Right atrium auricular region (tissue), 2 donors: Measurements from ENCODE around the gene PLA2G10. TPM values are rescaled to one million over a fixed set of nuclear protein-coding genes. Genes with fewer than 3 reads are reported as not detected.
"Not testable (repeated sequence)": the region's sequence is repeated elsewhere in the genome, so short reads cannot be mapped to it uniquely, and the experiment has no call there.

ENCODE experiments used
- DNase-seq: peaks from one replicate; pipeline ENCODE4 v3.0.0-alpha.2; 2019; ENCODE audit warnings: low spot score
- H3K27ac ChIP-seq, 2 donors: fragments of 200-600 bp; sonication (generic); 1 replicate in 1 of 2; 2 replicates in 1 of 2; pipeline ENCODE4 v1.5.1; 2016 to 2019
- H3K27me3 ChIP-seq, 2 donors: fragments of 200-600 bp; sonication (generic); one replicate each; pipeline versions ENCODE4 v1.5.1 to v1.6.0; 2017 to 2019
- H3K36me3 ChIP-seq: fragments of 200-600 bp; sonication (generic); one replicate; pipeline ENCODE4 v1.5.1; 2016
- H3K4me1 ChIP-seq, 2 donors: fragments of 200-600 bp; sonication (generic); one replicate each; pipeline versions ENCODE4 v1.5.1 to v1.6.0; 2017 to 2019
- H3K4me3 ChIP-seq, 2 donors: fragments of 200-600 bp; sonication (generic); 1 replicate in 1 of 2; 2 replicates in 1 of 2; pipeline ENCODE4 v1.5.1; 2017 to 2019; ENCODE audit warnings: mild to moderate bottlenecking in 1 of 2, moderate library complexity in 1 of 2
- H3K9me3 ChIP-seq, 2 donors: fragments of 200-600 bp; sonication (generic); one replicate each; pipeline ENCODE4 v1.5.1; 2019
- CTCF ChIP-seq, 2 donors: fragments of 200-600 bp; sonication (generic); IDR thresholded peaks; one replicate each; pipeline ENCODE4 v1.5.1; 2019; ENCODE audit warnings: antibody characterized with exemption in 2 of 2
- total RNA-seq, 2 donors: library from RNA; depleted of rRNA; stranded (reverse); fragments of >200 nt; gene quantifications; one replicate each; pipeline ENCODE4 v1.1.0, GENCODE V29; 2016

The PLA2G10 gene
- total RNA-seq, 2 donors from 2014 or later = not detected

- Histone ChIP-seq H3K27ac (no peak overlapping the region), H3K27me3 (no peaks in the 10 kb centered on the region), H3K9me3 (no peaks in the 10 kb centered on the region), H3K36me3 (peaks cover 17% of the 10 kb centered on the region), H3K4me1 (peaks cover 0 to 41% of the 10 kb centered on the region in 2 donors), H3K4me3 (no peak overlapping the region)
- TF ChIP-seq CTCF (IDR thresholded peaks at IDR 0.05) = no peak
- DNase-seq = no peak
These were observed 58.5 kb downstream of the PLA2G10 start for GRCh38 chr16:14635395-14636165.

DNA sequence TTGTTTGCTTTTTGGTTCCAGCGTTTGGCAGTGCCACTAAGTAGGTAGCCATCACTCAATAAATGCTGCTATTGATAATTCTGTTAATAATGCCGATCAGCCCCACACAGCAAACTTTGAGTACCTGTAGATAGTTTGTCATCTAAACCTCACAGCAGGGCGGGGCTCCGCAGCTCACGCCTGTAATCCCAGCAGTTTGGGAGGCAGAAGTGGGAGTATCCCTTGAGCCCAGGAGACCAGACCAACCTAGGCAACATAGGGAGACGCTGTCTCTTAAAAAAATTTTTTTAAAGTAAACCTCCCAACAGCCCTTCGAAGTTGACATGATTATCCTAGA lies 59.8 kb downstream of the PLA2G10 start:
- no peak for TF ChIP-seq CTCF (IDR thresholded peaks at IDR 0.05)
- peak overlapping the region; percentile 14 to 96 for H3K27ac ChIP-seq
- H3K4me1 ChIP-seq = peaks cover 0 to 46% of the 10 kb centered on the region in 2 donors
- DNase-seq = no peak
- H3K36me3 ChIP-seq = peaks cover 15% of the 10 kb centered on the region
- no peaks in the 10 kb centered on the region for H3K9me3 ChIP-seq
- H3K4me3 ChIP-seq = peak overlapping the region; percentile 72 to 95
- no peaks in the 10 kb centered on the region for H3K27me3 ChIP-seq

- no peaks in the 10 kb centered on the region for H3K9me3 ChIP-seq
- peak; percentile 99 for DNase-seq
- no peak for TF ChIP-seq CTCF (IDR thresholded peaks at IDR 0.05)
- H3K27ac ChIP-seq = peak within 1 kb of the TSS; percentile 96 to 97
- no peaks in the 10 kb centered on the region for H3K27me3 ChIP-seq
- peak within 1 kb of the TSS; percentile 72 to 95 for H3K4me3 ChIP-seq
- peaks cover 0 to 55% of the 10 kb centered on the region in 2 donors for H3K4me1 ChIP-seq
- peaks cover 7% of the 10 kb centered on the region for H3K36me3 ChIP-seq
These were observed 61.2 kb downstream of the PLA2G10 start, which contains the start of gene BFAR for GRCh38 chr16:14632693-14633569. Gene BFAR (plus strand): TSS chr16:14632951. CDS start chr16:14644347, 11,396 bp downstream.

- H3K27me3 ChIP-seq = not testable (repeated sequence)
- Histone ChIP-seq H3K4me1 (peaks cover 0 to 43% of the 10 kb centered on the region in 2 donors), H3K36me3 (peaks cover 19% of the 10 kb centered on the region)
These were observed 63.3 kb downstream of the PLA2G10 start for GRCh38 chr16:14630620-14631330.

GRCh38 chr16:14629919-14630619 lies 64.0 kb downstream of the PLA2G10 start, which contains the start of gene PARN:
Gene PARN (minus strand): TSS chr16:14630260. CDS start chr16:14630125, 135 bp downstream.
- DNase-seq = peak; percentile 97
- Histone ChIP-seq H3K4me3 (peak within 1 kb of the TSS; percentile 55 to 89), H3K4me1 (peaks cover 0 to 37% of the 10 kb centered on the region in 2 donors), H3K9me3 (no peaks in the 10 kb centered on the region), H3K36me3 (peaks cover 26% of the 10 kb centered on the region), H3K27me3 (no peaks in the 10 kb centered on the region), H3K27ac (peak within 1 kb of the TSS; percentile 78 to 89)
- no peak for TF ChIP-seq CTCF (IDR thresholded peaks at IDR 0.05)

More at GRCh38 chr16:14630620-14631330, 63.3 kb downstream of the PLA2G10 start:
- H3K9me3 ChIP-seq, DNase-seq: not testable (repeated sequence)
- Histone ChIP-seq H3K27ac (peak overlapping the region; percentile 78 to 89), H3K4me3 (peak overlapping the region; percentile 55 to 89)
